CD4-positive, alpha-beta T cell treated with Interleukin-12 subunit alpha and Interleukin-12 subunit beta, for 1 hour (primary cell): ENCODE measurements around the gene HS3ST6.
"Not testable (repeated sequence)": the region's sequence is repeated elsewhere in the genome, so short reads cannot be mapped to it uniquely, and the experiment has no call there.

Experiments used
- DNase-seq: peaks from one replicate; pipeline ENCODE4 v3.0.0-alpha.2; 2020

Gene HS3ST6

DNA sequence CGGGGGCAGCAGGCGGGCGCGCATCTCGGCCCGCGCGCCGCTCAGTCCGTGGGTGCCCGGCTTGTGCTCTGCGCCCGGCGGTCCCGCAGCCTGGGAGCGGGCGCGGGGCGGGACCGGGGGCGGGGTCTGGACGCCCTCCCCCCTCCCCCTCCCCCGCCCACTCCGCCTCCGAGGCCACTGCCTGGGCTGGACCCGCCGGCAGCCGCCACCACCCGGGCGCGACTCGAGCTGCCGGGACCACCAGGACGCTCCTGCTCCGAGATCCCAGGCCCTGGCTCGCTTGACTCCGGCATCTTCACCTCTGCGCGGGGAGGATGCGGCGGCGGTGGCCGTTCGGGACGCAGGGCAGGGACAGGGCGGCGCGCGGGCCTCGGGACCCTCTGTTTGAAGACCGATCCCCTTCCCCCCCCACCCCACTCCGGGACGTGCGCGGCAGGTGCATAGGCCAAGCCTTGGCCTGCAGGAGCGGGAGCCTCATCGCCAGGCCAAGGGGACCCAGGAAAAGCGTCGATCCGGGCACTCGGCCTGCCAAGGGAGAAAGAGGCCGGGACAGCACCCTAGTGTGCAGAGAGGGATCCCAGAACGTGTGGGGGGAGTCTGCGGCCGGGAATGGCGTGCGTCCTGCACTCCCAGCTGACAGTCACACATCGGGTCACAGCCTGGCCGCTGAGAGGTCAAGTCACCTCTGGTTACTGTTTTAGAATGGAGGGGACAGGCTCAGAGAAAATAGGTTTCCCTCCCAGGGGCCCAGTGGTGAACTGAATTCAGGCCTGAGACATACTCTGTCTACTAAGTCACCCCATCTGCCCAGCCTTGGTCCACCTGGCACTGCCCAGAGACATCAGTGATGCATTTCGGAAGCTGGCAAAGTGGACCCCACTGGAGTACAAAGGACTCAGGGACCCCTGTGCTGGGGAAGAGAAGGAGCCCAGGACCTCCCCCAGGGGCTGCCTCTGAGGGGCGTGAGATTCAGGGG lies at the start of gene HS3ST6:
Gene HS3ST6, minus strand, starts transcription at position 65 of the 976 bp plus-strand sequence. CDS start 92 bp downstream, outside the sequence.
- DNase-seq = no peak

DNA sequence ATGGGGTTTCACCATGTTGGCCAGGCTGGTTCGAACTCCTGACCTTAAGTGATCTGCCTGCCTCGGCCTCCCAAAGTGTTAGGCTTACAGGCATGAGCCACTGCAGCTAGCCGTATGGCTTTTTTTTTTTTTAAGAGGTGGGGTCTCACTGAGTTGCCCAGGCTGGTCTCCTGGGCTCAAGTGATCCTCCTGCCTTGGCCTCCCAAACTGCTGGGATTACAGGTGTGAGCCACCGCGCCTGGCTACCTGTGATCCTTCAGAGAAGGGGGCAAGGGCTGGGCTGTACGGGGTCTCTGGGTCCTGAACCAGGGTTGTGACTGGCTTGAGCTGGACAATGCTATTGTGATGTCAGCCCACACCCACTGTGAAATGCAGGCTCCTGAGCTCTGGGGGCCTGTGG lies 48.2 kb upstream of the HS3ST6 start, which contains the start of gene RNF151:
Gene RNF151, plus strand, starts transcription at position 397 of the 400 bp plus-strand sequence. CDS start 26 bp downstream, outside the sequence.
- DNase-seq = no peak

DNA sequence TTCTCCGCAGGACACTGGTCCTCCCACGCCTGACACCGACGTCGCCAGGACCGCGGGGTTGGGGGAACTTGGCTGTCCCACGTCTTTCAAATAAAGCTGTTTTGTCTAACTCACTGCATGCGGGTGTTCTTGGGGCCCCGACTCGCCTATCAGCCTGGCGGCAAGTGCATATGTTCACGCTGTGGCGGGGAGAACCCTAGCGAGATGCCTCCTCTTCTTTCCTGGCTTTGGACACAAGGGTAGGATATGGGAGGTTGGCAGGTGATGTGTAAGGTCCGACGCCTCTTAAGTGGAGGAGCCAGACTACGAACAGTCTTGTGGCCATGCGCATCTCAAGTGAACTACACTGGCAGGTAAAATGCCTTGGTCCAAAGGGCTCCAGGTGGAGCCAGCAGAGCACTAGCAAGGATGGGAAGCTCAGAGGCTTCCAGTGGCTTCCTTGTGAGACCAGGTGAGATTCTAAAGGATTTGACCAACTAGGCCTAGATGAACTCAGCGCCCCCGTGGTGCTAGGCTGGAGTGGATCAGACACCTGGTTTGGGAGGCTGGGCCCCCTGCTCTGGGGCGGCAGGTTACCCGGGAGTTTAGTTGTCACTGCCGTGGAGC lies 47.3 kb upstream of the HS3ST6 start:
- DNase-seq = no peak

- DNase-seq = peak; percentile 100
These were observed 46.5 kb upstream of the HS3ST6 start, which contains the start of gene RPS2 for GRCh38 chr16:1964506-1965395. Gene RPS2 (minus strand): TSS chr16:1964826. CDS start chr16:1964625, 201 bp downstream.

DNA sequence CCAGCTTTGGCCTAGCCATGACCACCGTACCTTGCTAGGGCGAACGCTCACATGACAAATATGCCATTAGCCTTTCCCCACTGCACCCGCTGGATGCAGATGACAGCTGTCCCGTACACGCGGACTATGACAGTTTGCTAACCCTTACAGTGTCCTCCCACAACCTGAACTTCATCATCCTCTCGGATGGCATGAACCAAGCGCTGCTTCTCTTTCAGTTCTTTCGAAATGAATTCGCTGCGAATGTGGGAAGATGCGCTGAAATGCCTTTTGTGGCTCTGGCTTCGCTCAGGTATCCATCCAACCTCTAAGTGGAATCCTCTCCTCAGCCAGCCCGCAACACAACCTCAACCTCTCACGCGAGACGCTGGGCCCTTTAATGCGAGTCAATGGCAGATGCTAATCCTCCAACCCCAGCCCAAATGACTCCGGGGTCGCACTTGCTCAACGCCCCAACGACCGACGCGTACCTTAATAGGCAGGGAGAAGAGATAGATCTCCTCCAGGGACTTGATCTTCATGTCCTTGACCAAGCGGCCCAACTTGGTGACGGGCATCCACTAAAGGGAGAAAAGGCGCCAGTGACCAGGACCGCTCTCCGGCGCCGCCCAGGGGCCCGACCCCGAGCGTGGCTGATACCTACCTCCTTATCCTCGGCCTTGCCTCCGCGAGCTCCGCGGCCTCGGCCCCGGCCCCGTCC lies 45.7 kb upstream of the HS3ST6 start:
- peak; percentile 52 for DNase-seq

DNA sequence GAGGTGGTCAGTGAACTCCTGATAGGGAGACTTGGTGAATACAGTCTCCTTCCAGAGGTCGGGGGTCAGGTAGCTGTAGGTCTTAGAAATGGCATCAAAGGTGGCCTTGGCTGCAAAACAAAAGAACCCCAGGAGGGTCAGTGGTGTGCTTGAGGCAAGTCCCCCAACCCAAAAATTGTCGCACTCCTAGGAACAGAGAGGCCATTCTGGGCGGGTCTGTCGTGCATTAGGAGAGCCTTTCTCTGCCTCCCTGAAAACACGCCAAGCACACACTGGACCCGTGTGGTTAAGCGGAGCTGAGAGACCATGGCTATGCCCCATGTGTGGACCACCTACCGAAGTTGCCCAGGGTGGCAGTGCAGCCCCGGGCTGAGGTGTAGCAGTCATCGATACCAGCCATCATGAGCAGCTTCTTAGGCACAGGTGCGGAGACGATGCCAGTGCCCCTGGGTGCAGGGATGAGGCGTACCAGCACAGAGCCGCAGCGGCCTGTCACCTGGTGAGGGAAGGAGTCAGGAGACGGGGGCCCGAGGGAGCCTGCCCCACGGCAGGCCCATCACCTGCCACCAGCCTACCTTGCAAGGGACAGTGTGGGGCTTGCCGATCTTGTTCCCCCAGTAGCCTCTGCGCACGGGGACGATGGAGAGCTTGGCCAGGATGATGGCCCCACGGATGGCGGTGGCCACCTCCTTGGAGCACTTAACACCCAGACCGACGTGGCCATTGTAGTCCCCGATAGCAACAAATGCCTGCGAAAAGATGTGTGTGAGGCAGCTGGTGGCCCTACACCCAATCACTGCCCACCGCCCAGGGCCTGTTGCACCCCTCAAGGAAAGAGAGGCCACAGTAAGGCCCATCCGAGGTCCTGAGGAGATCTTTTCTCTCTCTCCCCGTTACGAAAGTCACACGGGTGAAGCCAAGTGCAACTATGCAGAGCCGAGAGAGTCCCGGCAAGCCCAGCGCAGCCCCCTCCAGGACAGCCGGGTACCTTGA lies 44.2 kb upstream of the HS3ST6 start:
- not testable (repeated sequence) for DNase-seq

- DNase-seq = no peak
These were observed 43.4 kb upstream of the HS3ST6 start for GRCh38 chr16:1961651-1962067.

DNA sequence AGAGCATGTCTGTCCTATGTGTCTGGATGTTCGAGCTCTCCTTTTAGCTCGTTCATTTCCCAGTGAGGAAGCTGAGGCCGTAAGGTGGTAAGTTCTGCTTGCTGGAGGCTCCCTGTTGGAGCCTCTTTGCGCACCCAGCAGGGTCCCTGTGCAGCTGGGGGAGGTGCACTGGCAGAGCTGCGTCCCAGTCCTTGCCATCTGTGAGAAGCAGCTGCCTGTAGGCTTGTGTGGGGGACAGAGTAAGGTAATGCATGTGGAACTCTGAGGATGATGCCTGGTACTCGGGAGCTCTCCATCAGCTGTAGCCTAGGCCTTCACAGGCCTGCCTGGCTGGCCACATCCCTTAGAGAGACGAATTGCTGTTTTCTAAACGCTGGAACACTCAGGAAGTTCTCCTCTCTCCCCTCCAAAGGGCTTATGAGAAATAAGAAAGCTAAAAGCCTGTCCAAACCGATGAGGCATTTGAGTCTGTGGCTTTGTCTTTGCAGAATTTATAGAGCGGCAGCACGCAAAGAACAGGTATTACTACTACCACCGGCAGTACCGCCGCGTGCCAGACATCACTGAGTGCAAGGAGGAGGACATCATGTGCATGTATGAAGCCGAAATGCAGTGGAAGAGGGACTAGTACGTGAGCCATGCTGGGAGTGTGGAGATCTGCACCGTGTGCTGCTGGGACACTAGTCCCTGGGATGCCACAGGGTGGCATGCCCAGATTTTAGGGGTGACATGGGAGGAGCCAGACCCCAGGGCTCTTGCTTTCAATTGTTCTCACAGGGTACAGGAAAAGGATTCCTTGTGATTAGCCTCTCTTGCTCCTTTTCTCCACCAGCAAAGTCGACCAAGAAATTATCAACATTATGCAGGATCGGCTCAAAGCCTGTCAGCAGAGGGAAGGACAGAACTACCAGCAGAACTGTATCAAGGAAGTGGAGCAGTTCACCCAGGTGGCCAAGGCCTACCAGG lies 42.7 kb upstream of the HS3ST6 start:
- peak; percentile 44 for DNase-seq

DNA sequence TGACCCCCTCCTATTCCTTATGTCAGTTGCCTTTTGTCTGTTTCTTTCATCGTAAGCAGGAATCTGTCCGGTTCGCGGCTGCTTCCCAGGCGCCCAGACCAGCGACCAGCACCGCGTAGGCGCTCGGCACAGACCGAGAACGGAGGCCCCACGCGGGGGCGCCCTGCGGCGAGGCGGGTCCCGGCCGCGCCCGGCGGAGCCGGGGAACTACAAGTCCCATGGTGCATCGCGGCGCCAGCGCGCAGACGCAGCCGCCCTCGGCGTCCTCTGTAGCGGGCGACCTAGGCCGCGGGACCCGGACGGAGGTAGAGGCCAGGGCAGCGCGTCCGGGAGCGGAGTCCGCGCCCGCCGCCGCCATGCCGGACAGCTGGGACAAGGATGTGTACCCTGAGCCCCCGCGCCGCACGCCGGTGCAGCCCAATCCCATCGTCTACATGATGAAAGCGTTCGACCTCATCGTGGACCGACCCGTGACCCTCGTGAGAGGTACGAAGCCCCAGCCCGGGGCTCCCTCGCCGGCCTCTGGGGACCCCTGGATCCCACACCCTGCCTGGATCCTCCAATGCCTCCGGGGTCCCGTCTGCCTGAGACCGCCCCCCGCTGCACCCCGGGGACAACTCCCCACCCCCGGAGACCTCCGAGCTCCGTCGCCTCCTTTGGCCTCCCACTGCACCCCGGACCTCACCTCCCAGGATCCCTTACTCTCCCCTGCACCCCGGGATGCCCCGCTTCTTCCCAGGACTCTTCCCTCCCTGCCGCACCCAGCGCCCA lies 41.2 kb upstream of the HS3ST6 start, which contains the start of gene NDUFB10:
Gene NDUFB10, plus strand, starts transcription at position 270 of the 771 bp plus-strand sequence. Its CDS starts 87 bp downstream, at position 357.
- DNase-seq = peak; percentile 93

DNA sequence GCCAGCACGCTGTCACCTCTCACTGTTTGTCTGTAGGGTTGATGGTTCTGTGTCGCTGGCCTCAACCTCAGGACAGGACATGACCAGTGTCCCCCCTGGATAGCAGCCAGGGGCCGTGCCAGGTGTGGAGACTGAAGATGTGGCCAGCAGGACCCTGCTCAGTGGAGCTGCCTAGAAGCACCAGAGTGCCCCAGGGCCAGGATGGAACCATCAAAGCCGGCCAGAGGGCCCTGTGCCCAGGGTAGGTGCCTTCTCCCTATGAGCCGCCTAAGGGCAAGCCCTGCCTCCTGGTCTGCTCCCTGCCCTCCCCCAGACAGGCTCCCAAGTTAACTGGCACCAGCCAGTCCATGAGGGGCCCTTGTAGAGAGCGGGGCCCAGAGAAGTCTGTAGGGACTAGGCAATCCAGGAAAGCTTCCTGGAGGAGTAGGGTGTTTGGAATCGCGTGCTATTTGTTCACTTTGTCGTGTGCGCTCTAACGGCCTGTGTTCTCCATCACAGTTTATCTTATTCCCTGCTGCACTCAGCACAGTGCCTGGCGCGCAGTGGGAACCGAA lies 40.6 kb upstream of the HS3ST6 start:
- DNase-seq = no peak

GRCh38 chr16:1958143-1958491 lies 39.9 kb upstream of the HS3ST6 start:
- DNase-seq = not testable (repeated sequence)

DNA sequence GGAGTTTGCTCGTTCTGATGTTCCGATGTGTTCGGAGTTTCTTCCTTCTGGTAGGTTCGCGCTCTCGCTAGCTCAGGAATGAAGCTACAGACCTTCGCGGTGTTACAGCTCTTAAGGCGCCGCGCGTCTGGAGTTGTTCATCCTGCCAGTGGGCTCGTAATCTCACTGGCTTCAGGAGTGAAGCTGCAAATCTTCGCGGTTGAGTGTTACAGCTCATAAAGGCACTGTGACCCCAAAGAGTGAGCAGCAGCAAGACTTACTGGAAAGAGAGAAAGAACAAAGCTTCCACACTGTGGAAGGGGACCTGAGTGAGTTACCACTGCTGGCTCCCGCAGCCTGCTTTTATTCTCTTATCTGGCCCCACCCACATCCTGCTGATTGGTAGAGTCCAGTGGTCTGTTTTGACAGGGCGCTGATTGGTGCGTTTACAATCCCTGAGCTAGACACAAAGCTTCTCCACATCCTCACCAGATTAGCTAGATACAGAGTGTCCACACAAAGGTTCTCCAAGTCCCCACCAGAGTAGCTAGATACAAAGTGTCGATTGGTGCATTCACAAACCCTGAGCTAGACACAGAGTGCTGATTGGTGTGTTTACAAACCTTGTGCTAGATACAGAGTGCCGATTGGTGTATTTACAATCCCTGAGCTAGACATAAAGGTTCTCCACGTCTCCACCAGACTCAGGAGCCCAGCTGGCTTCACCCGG lies 39.4 kb upstream of the HS3ST6 start:
- not testable (repeated sequence) for DNase-seq

DNA sequence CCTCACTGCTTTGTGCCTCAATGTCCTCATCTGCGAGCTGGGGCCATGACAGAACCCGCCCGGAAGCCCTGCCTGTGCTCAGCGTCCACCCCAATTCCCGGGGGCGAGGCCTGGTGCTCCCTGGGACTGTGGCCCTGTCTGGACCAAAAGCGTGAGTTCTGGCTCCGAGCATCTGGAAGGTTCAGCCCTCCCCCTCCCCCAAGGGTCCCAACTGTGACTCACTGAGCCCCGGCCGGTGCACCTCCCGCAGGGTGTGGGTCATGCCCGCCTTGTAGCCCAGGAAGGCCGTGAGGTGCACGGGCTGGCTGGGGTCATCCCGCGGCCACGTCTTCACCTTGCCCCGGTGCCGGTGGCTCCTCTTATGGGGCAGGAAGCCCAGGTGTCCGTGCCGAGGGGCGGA lies 35.5 kb upstream of the HS3ST6 start:
- no peak for DNase-seq

DNA sequence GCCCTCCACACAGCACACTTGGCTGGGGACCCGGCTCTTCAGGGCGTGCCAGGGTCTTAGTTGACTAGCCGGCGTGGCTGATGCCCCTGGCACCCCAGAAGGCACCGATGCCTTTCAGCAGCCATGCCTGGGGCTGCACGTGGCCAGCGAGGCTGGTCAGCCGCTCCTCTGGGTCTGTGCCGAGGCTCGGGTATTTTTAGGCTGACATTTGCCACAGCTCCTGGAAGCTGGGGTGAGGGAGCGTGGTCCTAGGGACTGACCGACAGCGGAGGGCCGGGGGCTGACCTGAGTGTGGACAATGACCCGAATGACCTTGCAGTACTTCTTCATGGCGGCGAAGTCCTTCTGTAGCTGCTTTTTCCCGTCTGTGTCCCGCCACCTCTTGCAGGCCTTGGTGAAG lies 32.3 kb upstream of the HS3ST6 start:
- no peak for DNase-seq

DNA sequence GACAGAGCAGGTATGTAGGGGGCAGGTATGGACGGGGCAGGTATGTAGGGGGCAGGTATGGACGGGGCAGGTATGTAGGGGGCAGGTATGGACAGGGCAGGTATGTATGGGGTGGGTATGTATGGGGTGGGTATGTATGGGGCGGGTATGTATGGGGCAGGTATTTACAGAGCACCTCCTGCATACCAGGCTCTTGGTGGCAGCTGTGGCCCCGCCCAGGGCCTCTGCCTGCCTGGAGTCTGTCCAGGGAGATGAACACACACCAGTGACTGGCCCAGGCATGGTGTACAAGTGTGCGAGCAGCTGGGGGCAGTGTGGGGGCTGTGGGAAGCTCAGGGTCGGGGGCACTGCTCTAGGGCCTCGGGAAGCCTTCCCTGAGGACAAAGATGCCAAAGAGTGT lies 31.8 kb upstream of the HS3ST6 start:
- no peak for DNase-seq

- no peak for DNase-seq
These were observed 31.3 kb upstream of the HS3ST6 start for GRCh38 chr16:1949507-1949906.

GRCh38 chr16:1947369-1947670 lies 29.1 kb upstream of the HS3ST6 start:
- no peak for DNase-seq
